ENCODE results near the gene NCAPG.

NCAPG gene

GRCh38 chr4:17884511-17884910, 73.7 kb downstream of the NCAPG start:
- H3K36me3 ChIP-seq (ENCODE audit: control insufficient read depth in 1 of 2, insufficient read depth in 2 of 2, low read length in 2 of 2): no peaks in the 10 kb centered on the region
- H3K4me2 ChIP-seq (ENCODE audit: low read length): no peak overlapping the region
- DNase-seq: no peak
- no peak overlapping the region for H2AFZ ChIP-seq (ENCODE audit: insufficient read depth, low read length, poor library complexity)
- H3K27me3 ChIP-seq (ENCODE audit: insufficient read depth, low read length): no peaks in the 10 kb centered on the region
- H3K18ac ChIP-seq (ENCODE audit: low read length): no peak overlapping the region
- no peak overlapping the region for H3K27ac ChIP-seq (ENCODE audit: low read depth, low read length)
- no peak overlapping the region for H4K12ac ChIP-seq (ENCODE audit: low read depth, low read length)
- no peak overlapping the region for H3K4ac ChIP-seq (ENCODE audit: low read depth, low read length)
- no peak overlapping the region for H2BK120ac ChIP-seq (ENCODE audit: insufficient read depth, low read length, poor library complexity)
- no peak overlapping the region for H2BK5ac ChIP-seq (ENCODE audit: low read depth, low read length, poor library complexity)
- H3K79me1 ChIP-seq (ENCODE audit: low read length): no peaks in the 10 kb centered on the region
- WGBS (ENCODE audit: extremely low coverage, insufficient coverage, insufficient read length): no CpG with 5 or more reads among the region's 2 CpGs
- no peaks in the 10 kb centered on the region for H3K79me2 ChIP-seq (ENCODE audit: control insufficient read depth, insufficient read depth, low read length, poor library complexity)
- H3K23ac ChIP-seq (ENCODE audit: low read length): no peak overlapping the region
- H4K8ac ChIP-seq (ENCODE audit: low read depth, low read length): no peak overlapping the region
- no peak overlapping the region for H2BK12ac ChIP-seq (ENCODE audit: low read length)
- no peak overlapping the region for H3K9ac ChIP-seq (ENCODE audit: low read length)
- H3K4me1 ChIP-seq (ENCODE audit: control insufficient read depth in 1 of 2, insufficient read depth in 2 of 2, low read length in 2 of 2): peaks cover 0 to 3% of the 10 kb centered on the region in 2 experiments
- no peak overlapping the region for H4K91ac ChIP-seq (ENCODE audit: low read depth, low read length)
- no peak overlapping the region for H3K4me3 ChIP-seq (ENCODE audit: low read depth, low read length)
- no peak overlapping the region for H2AK5ac ChIP-seq (ENCODE audit: low read length)
- H3K14ac ChIP-seq (ENCODE audit: low read length): no peak overlapping the region
- no peaks in the 10 kb centered on the region for H3K9me3 ChIP-seq (ENCODE audit: insufficient read depth, low read depth, low read length)

- no peak for DNase-seq
- no peak overlapping the region for H3K23ac ChIP-seq (ENCODE audit: low read length)
- no peak overlapping the region for H2BK12ac ChIP-seq (ENCODE audit: low read length)
- H2AFZ ChIP-seq (ENCODE audit: insufficient read depth, low read length, poor library complexity): no peak overlapping the region
- no peak overlapping the region for H4K12ac ChIP-seq (ENCODE audit: low read depth, low read length)
- no CpG with 5 or more reads among the region's 1 CpG for WGBS (ENCODE audit: extremely low coverage, insufficient coverage, insufficient read length)
- H3K9me3 ChIP-seq (ENCODE audit: insufficient read depth, low read depth, low read length): no peaks in the 10 kb centered on the region
- H3K27me3 ChIP-seq (ENCODE audit: insufficient read depth, low read length): no peaks in the 10 kb centered on the region
- no peaks in the 10 kb centered on the region for H3K36me3 ChIP-seq (ENCODE audit: control insufficient read depth in 1 of 2, insufficient read depth in 2 of 2, low read length in 2 of 2)
- H3K4me2 ChIP-seq (ENCODE audit: low read length): no peak overlapping the region
- H2BK120ac ChIP-seq (ENCODE audit: insufficient read depth, low read length, poor library complexity): no peak overlapping the region
- no peak overlapping the region for H3K18ac ChIP-seq (ENCODE audit: low read length)
- no peak overlapping the region for H2AK5ac ChIP-seq (ENCODE audit: low read length)
- H3K14ac ChIP-seq (ENCODE audit: low read length): no peak overlapping the region
- H3K4me1 ChIP-seq (ENCODE audit: control insufficient read depth in 1 of 2, insufficient read depth in 2 of 2, low read length in 2 of 2): peaks cover 0 to 1% of the 10 kb centered on the region in 2 experiments
- H4K8ac ChIP-seq (ENCODE audit: low read depth, low read length): no peak overlapping the region
- no peak overlapping the region for H3K9ac ChIP-seq (ENCODE audit: low read length)
- no peaks in the 10 kb centered on the region for H3K79me1 ChIP-seq (ENCODE audit: low read length)
- H3K4me3 ChIP-seq (ENCODE audit: low read depth, low read length): no peak overlapping the region
- H4K91ac ChIP-seq (ENCODE audit: low read depth, low read length): no peak overlapping the region
- no peak overlapping the region for H3K4ac ChIP-seq (ENCODE audit: low read depth, low read length)
- no peak overlapping the region for H2BK5ac ChIP-seq (ENCODE audit: low read depth, low read length, poor library complexity)
- no peak overlapping the region for H3K27ac ChIP-seq (ENCODE audit: low read depth, low read length)
- H3K79me2 ChIP-seq (ENCODE audit: control insufficient read depth, insufficient read depth, low read length, poor library complexity): no peaks in the 10 kb centered on the region
These were observed 78.9 kb downstream of the NCAPG start for GRCh38 chr4:17889692-17890091.

DNA sequence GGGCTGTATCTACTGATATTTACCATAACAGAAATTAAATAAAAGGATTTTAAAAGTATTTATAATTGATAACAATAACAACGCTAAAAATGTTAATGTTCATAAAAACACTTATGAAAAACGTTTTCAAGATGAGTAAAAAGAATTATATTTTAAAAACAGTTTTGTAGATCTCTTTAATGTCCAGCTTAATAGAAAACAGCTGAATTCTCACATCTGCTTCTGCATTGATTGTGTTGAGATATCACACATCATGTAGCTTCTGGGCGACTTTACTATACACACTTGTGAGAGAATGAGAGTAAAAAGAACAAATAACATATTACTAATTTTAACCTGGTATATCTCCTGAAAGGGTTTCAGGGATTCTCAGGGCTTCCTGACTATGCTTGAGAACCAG, 83.6 kb downstream of the NCAPG start:
- Histone ChIP-seq H3K27me3 (ENCODE audit: insufficient read depth, low read length) (no peaks in the 10 kb centered on the region), H2BK5ac (ENCODE audit: low read depth, low read length, poor library complexity) (no peak overlapping the region), H4K91ac (ENCODE audit: low read depth, low read length) (no peak overlapping the region), H3K4me1 (ENCODE audit: control insufficient read depth in 1 of 2, insufficient read depth in 2 of 2, low read length in 2 of 2) (no peaks in the 10 kb centered on the region), H3K23ac (ENCODE audit: low read length) (no peak overlapping the region), H3K14ac (ENCODE audit: low read length) (no peak overlapping the region), H3K9ac (ENCODE audit: low read length) (no peak overlapping the region), H3K79me1 (ENCODE audit: low read length) (no peaks in the 10 kb centered on the region), H3K79me2 (ENCODE audit: control insufficient read depth, insufficient read depth, low read length, poor library complexity) (no peaks in the 10 kb centered on the region), H4K8ac (ENCODE audit: low read depth, low read length) (no peak overlapping the region), H2AFZ (ENCODE audit: insufficient read depth, low read length, poor library complexity) (no peak overlapping the region), H3K27ac (ENCODE audit: low read depth, low read length) (no peak overlapping the region), H2BK120ac (ENCODE audit: insufficient read depth, low read length, poor library complexity) (no peak overlapping the region), H4K12ac (ENCODE audit: low read depth, low read length) (no peak overlapping the region), H3K4ac (ENCODE audit: low read depth, low read length) (no peak overlapping the region), H3K4me3 (ENCODE audit: low read depth, low read length) (no peak overlapping the region), H2BK12ac (ENCODE audit: low read length) (no peak overlapping the region), H3K9me3 (ENCODE audit: insufficient read depth, low read depth, low read length) (no peaks in the 10 kb centered on the region), H3K4me2 (ENCODE audit: low read length) (no peak overlapping the region), H3K36me3 (ENCODE audit: control insufficient read depth in 1 of 2, insufficient read depth in 2 of 2, low read length in 2 of 2) (peaks cover 0 to 2% of the 10 kb centered on the region in 2 experiments), H3K18ac (ENCODE audit: low read length) (no peak overlapping the region), H2AK5ac (ENCODE audit: low read length) (no peak overlapping the region)
- WGBS (ENCODE audit: extremely low coverage, insufficient coverage, insufficient read length): no CpG with 5 or more reads among the region's 3 CpGs
- no peak for DNase-seq
